ENCODE data around the gene PTPMT1.

GRCh38 chr11:47524291-47524874 lies 41.0 kb upstream of the PTPMT1 start:
- TF ChIP-seq CTCF (IDR thresholded peaks at IDR 0.05) (no peak), POLR2A (IDR thresholded peaks at IDR 0.05) (no peak)
